Activated T-cell treated with anti-CD3 and anti-CD28 coated beads for 24 hours (primary cell): Measurements from ENCODE around the gene CAPN13.

Source experiments
- DNase-seq: peaks from one replicate; pipeline ENCODE4 v3.0.0-alpha.2; 2020; ENCODE audit warnings: low read depth

CAPN13 gene

GRCh38 chr2:30786923-30787685, 20.1 kb downstream of the CAPN13 start:
- DNase-seq: no peak

GRCh38 chr2:30784682-30785081, 22.6 kb downstream of the CAPN13 start:
- DNase-seq: no peak

DNA sequence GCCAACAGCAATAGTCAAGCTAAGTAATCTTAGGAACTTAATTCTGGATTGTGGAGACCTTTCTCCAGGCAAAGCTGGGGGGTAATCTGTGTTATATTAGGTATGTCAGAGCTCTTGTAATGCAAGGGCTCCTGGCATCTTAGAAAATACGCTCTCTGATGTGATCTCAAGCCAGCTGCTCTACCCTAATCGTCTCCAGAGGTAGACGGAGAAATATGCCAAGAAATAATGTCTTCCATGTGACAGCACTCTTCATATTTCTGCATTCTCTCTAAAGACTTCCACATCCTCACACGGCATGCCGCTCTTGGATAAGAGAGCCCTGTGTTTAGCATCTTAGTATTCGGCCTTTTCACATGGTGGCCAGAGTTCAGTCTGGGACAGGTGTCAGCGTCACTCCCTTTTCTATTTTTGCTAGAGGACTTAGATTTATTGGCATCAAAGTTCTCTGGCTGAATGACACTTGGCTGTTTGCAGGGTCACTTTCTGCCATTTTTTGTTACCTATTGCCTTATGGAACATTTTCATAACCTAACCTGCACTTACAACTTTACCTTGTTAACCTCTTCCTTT, 25.2 kb downstream of the CAPN13 start:
- DNase-seq: no peak

DNA sequence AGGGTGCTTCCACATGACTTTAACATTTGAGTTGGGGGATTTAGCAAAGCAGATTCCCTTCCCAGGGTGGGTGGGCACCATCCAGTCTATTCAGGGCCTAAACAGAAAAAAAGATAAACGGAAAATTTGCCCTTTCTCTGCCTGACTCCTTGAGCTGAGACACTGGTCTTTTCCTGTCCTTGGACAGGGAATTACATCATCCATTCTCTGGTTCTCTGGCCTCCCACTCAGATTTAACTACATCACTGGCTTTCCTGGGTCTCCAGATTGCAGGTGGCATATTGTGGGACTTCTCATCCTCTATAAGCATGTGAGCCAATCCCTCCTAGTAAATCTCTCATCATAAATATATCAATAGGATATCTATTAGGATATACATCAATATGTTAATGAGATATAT, 25.8 kb downstream of the CAPN13 start:
- DNase-seq: no peak

GRCh38 chr2:30780776-30781330, 26.4 kb downstream of the CAPN13 start:
- DNase-seq: no peak

- DNase-seq: no peak
These were observed 28.6 kb downstream of the CAPN13 start for GRCh38 chr2:30778611-30779010.

DNA sequence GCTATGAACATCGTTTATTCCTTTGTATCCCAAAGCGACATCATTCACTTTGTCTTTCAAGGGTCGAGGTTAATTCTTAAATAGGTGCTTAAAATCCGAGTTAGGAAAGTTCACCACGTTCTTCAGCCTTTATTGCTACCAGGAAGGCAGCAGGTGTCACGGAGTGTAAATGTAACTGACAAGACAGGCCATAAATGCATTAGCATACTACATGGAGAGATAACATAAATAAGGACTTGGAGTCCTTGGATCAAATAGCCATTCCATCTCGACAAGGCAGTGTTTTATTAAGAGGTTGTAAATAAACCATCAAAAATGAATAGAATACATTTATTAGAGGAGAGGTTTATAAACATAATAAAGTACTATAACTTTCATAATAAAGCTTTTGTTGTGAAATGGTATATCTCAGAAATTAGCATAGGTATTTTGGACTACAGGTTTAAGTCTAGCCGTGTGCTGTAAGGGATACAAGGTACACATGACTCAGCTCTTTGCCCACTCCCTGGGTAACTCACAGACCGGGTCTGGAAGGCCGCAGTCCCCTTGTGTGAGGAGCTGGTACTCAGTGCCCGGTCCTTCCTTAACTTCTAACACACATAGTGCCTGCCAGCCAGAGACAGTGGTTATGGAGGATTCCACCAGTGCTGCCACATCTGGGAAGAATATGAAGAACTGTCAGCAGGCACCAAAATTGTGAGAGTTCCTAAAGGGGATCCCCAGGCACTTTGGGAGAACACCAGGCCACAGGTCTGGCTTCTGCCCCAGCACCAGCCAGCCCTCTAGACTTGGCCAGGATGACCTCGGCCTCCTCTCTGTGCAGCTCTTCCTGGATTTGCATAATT, 29.4 kb downstream of the CAPN13 start:
- no peak for DNase-seq

- DNase-seq: no peak
These were observed 30.2 kb downstream of the CAPN13 start for GRCh38 chr2:30776831-30777635.

DNA sequence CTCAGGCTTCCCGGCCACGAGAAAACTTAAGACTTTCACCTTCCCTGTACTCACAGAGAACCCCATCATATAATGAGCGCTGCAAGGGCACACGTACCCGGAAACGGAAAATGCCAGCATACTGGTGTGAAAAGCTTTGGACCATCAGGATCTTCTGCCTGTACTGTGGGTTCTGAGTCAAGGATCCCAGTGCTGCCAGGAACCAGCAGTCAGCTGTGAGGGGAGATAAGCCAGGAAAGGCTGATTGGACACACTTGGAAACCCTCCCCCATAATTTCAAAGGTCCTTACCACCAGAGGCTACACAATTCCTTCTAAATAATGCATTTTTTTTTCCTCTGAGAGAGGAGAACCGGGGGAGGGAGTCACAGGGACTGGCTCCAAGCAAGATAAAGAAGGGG, 31.4 kb downstream of the CAPN13 start:
- no peak for DNase-seq

DNA sequence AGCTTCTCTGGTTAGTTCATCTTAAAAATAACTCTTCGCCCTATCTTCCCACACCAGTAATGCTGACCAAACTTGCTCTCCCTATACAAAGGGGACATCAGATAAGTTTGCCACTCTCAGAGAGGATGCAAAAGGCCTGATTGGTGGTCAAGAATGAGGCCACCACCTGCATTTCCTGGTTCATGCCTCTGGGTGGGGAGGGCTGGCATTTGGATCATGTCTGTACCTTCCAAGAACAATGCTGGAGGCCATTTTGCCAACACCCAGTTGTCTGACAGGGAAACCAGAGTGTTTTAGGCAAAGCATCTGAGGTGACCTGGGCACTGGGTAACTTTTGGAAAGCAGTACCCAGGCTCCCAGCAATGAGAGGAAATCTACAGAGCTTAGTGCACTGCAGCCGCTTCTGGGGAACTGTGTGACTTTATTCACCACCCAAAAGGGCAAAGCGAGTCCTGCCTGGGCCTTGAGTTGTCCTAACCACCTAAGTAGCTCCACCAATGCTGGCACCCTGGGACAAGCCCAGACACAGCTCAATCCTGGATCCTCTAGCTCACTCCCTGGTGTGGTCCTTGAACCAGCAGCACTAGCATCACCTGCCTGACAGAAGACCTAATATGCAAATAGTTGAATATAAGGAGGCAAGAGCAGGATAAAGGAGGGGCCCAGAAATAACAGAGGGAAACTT, 35.1 kb downstream of the CAPN13 start:
- no peak for DNase-seq

GRCh38 chr2:30770816-30771576, 36.2 kb downstream of the CAPN13 start:
- no peak for DNase-seq

GRCh38 chr2:30769891-30770462, 37.3 kb downstream of the CAPN13 start:
- no peak for DNase-seq

GRCh38 chr2:30769481-30769780, 37.8 kb downstream of the CAPN13 start:
- DNase-seq: no peak

GRCh38 chr2:30768708-30769480, 38.4 kb downstream of the CAPN13 start:
- no peak for DNase-seq

- DNase-seq: no peak
These were observed 39.1 kb downstream of the CAPN13 start for GRCh38 chr2:30768036-30768686.

- no peak for DNase-seq
These were observed 40.6 kb downstream of the CAPN13 start for GRCh38 chr2:30766666-30767065.

GRCh38 chr2:30765876-30766470, 41.3 kb downstream of the CAPN13 start:
- DNase-seq: no peak

GRCh38 chr2:30765191-30765590, 42.1 kb downstream of the CAPN13 start:
- DNase-seq: no peak
